GM19455 (cell line): Measurements from ENCODE around the gene ZNF135.

Source experiments
- ATAC-seq: cut with Tn5 transposase; IDR thresholded peaks from one replicate; pipeline ENCODE4 v1.9.1; 2021; ENCODE audit not compliant: unreplicated experiment

The ZNF135 gene

DNA sequence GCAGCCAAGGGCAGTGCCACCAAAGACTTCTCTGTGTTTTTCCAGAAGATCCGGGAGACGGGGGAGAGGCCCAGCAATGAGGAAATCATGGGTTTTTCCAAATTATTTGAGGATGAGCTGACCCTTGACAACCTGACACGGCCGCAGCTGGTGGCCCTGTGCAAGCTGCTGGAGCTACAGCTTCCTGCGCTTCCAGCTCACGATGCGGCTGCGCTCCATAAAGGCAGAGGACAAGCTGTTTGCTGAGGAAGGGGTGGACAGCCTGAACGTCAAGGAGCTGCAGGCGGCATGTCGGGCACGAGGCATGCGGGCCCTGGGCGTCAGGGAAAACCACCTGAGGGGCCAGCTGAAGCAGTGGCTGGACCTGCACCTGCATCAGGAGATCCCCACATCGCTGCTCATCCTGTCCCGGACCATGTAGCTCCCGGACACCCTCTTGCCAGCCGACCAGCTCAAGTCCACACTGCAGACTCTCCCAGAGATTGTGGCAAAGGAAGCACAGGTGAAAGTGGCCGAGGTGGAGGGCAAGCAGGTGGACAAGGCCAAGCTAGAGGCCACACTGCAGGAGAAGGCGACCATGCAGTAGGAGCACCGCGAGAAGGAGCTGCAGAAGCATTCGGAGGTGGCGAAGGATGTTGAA, 13.6 kb upstream of the ZNF135 start:
- ATAC-seq: no peak

- ATAC-seq: no peak
Measured at GRCh38 chr19:58046856-58047255, 12.2 kb upstream of the ZNF135 start.

DNA sequence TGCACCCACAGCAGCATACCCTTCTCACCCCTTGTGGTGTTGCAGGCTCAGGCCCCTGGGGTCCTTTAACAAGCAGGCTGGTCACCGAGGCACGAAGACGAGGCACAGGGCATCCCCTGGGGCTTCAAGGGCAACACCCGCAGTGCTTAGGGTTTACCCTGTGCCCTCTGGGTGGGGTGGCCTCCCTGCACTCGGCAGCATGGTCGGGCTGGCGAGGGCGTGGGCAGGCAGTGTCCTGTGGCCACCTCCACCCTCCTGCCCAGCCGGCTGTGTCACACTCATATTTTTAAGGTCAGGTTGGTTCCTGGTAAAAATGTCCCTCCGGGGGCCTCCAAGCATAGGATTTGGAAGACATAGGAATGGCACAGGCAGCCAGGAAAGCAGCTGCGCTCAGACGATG, 11.4 kb upstream of the ZNF135 start:
- no peak for ATAC-seq

- no peak for ATAC-seq
Measured at GRCh38 chr19:58052256-58052655, 6.8 kb upstream of the ZNF135 start.

- no peak for ATAC-seq
Measured at GRCh38 chr19:58053480-58054156, 5.5 kb upstream of the ZNF135 start.

- no peak for ATAC-seq
Measured at GRCh38 chr19:58054901-58055874, 3.9 kb upstream of the ZNF135 start.

GRCh38 chr19:58056261-58056660, 2.8 kb upstream of the ZNF135 start:
- no peak for ATAC-seq

DNA sequence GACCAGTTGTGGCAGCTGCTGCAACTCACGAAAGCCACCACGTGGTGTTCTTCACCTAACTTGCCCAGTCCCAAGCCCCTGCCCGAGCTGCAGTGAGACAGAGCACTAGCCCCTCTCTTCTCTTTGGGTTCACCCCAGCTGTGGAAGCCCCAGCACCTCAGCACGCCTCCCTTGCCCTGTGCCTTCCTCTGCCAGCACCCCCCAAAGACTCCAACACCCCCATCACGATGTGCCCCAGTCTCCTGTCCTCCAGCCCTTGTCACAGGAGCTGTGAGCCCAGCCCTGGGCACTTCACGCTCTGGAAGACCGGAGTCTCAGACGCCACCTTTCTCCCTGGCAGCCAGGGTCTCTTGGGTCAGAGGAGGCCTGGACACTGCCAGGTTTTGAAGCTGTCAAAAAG, 2.2 kb upstream of the ZNF135 start:
- no peak for ATAC-seq

DNA sequence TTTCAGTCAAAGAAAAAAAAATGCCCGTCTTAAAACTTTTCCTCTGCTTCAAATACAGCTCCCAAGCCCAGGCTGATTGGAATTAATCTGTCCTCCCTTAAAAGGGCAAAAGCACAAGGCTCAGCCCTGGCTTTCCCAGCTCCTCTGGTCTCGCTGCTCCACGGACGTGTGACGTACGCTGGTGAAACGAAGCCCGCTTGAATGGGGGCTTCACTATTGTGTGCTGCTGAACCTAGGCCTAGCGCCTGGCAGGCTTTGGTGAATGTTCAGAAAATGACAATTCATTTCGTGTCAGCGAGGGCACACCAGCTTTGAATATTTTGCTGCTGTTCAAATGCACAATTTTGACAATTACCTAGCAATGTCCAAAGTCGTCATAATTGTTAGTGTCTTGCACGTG, 615 bp upstream of the ZNF135 start:
- no peak for ATAC-seq

- ATAC-seq: no peak
Measured at GRCh38 chr19:58059671-58060078, 593 bp downstream of the ZNF135 start.

DNA sequence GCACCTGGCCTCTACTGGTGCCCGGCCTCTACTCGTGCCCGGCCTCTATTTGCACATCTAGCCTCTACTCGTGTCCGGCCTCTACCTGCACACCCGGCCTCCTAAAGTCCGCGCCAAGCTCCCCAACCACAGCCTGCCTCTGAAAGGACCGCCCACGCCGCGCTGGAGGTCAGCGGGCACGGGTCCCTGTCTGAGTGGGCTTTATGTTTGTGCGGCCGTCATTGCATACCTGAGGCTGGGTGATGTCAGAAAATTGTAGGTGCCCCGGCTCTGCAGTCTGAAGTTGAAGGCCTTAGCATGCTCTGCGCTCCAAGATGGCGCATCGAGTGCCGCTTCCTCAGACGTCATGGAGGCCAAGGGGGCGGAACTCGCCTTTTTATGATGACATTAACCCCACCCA, 1.1 kb downstream of the ZNF135 start:
- ATAC-seq: no peak

- ATAC-seq: no peak
Measured at GRCh38 chr19:58063712-58064111, 4.6 kb downstream of the ZNF135 start.

DNA sequence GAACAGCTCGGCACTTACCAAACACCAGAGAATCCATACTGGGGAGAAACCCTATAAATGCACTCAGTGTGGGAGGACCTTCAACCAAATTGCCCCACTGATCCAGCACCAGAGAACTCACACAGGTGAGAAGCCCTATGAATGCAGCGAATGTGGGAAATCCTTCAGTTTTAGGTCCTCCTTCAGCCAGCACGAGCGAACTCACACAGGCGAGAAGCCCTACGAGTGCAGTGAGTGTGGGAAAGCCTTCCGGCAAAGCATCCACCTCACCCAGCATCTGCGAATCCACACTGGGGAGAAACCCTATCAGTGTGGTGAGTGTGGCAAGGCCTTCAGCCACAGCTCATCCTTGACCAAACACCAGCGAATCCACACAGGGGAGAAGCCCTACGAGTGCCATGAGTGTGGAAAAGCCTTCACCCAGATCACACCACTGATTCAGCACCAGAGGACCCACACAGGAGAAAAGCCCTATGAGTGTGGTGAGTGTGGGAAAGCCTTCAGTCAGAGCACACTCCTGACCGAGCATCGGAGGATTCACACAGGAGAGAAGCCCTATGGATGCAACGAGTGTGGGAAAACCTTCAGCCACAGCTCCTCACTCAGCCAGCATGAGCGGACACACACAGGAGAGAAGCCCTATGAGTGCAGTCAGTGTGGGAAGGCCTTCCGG, 8.3 kb downstream of the ZNF135 start:
- ATAC-seq: no peak

DNA sequence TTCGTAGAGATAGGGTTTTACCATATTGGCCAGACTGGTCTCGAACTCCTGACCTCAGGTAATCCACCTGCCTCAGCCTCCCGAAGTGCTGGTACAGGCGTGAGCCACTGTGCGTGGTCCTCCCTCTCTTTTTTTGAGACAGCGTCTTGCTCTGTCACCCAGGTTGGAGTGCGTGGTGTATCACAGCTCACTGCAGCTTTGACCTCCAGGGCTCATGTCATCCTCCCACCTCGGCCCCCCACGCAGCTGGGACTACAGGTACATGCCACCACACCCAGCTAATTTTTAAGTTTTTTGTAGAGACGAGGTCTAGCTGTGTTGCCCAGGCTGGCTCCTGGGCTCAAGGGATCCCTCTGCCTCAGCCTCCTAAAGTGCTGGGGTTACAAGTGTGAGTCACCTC, 20.7 kb downstream of the ZNF135 start:
- ATAC-seq: no peak

- no peak for ATAC-seq
Measured at GRCh38 chr19:58083021-58083420, 23.9 kb downstream of the ZNF135 start.

- ATAC-seq: no peak
Measured at GRCh38 chr19:58084596-58085347, 25.7 kb downstream of the ZNF135 start.

DNA sequence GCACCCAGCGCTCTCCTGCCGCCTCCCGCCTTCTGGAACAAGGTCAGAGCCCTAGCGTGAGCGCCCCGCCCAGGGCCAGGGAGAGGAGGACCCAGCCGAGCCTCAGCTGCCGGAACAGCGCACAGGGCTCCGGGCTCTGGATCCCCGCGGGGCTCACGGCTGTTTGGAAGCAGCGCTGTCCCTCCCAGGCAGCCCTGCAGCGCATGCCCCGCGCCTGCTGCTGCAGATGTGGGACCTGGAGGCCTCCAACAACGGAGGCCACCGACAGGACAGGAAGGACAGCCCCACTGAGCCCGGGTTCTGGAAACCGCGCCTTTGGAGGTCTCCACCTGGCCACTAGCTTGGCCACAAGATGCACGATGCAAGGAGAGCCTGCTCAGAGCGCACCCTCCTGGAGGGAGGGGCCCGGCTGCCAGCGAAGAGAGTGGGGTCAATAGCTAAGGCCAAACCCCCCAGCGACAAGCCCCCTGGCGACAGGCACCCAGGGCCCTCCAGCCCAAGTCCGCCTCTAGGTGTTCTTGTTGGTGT, 26.3 kb downstream of the ZNF135 start:
- no peak for ATAC-seq

DNA sequence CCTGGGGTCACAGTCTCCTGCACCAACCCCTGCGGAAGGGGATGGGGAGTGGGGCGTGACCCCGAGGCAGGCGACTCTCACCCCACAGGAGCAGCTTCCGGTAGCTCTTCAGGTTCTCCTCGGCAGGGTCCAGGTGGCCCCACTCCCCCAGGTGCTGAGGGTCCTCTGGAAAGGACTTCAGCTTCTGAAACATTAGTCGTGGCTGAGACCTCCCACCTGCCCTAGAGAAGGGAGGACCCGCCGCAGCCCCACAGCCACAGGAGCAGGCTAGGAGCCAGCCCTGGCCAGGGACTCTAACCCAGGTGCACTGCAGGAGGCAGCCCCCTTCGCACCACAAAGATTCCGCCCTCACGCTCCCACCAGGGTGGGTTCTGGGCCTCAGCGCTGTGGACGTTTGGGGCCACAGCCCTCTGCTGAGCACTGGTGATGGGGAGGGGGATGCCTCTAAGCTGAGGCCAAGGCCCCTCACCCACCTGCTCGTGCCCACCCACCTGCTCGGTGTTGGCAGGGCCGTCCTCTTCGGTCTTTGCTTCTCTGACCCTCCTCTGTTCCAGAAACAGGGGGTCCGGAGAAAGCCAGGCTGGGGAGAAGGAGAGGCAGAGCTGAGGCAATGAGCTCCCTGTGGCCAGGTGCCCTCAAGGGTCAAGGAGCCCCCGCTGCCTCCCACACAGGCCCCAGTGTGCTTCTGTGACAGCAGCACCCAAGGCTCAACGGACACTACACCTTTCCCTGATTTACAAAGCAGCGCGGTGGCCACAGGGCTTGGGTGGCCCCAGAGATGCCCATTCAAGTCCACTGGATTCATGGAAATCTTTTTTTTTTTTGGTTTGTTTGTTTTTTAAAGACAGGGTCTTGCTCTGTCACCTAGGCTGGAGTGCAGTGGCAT, 28.0 kb downstream of the ZNF135 start:
- no peak for ATAC-seq

GRCh38 chr19:58088521-58089052, 29.5 kb downstream of the ZNF135 start:
- no peak for ATAC-seq
